Neuronal stem cell (in vitro differentiated cells): Measurements from ENCODE around the gene ZNF768.
A peak's percentile ranks its signal among the peaks of the same experiment; 100 is the strongest.

ENCODE experiments used
- DNase-seq: peaks from one replicate; pipeline ENCODE4 v3.0.0-alpha.2; 2013; ENCODE audit warnings: low spot score
- H2AFZ ChIP-seq: one replicate; pipeline ENCODE4 v1.6.1; 2013; ENCODE audit warnings: mild to moderate bottlenecking, low read length, inconsistent platforms
- H2AK5ac ChIP-seq: 2 replicates; pipeline ENCODE4 v1.6.1; 2013; ENCODE audit warnings: low read depth, mild to moderate bottlenecking, inconsistent platforms, low read length, moderate library complexity, mixed read lengths
- H2BK120ac ChIP-seq: 2 replicates; pipeline ENCODE4 v1.6.1; 2013; ENCODE audit warnings: low read depth, mild to moderate bottlenecking, inconsistent platforms, low read length, moderate library complexity, mixed read lengths
- H2BK12ac ChIP-seq: one replicate; pipeline ENCODE4 v1.6.1; 2013; ENCODE audit warnings: low read length, inconsistent platforms
- H2BK15ac ChIP-seq: 2 replicates; pipeline ENCODE4 v1.6.1; 2013; ENCODE audit warnings: mild to moderate bottlenecking, low read length, inconsistent platforms, mixed read lengths
- H2BK5ac ChIP-seq: one replicate; pipeline ENCODE4 v1.6.1; 2013; ENCODE audit warnings: inconsistent platforms, mild to moderate bottlenecking, low read length, moderate library complexity
- H3K14ac ChIP-seq: one replicate; pipeline ENCODE4 v1.6.1; 2013; ENCODE audit warnings: low read length, inconsistent platforms
- H3K18ac ChIP-seq: 2 replicates; pipeline ENCODE4 v1.6.1; 2013; ENCODE audit warnings: low read length, inconsistent platforms
- H3K23ac ChIP-seq: 2 replicates; pipeline ENCODE4 v1.6.1; 2013; ENCODE audit warnings: low read depth, mild to moderate bottlenecking, mixed read lengths, low read length, inconsistent platforms; ENCODE audit not compliant: poor library complexity
- H3K27ac ChIP-seq: replicated peaks from 3 replicates; pipeline ENCODE4 v1.5.1; 2013; ENCODE audit warnings: low read length, inconsistent platforms
- H3K27me3 ChIP-seq, 3 experiments: 2 replicates each; pipeline ENCODE4 v1.6.1; 2013; ENCODE audit warnings: low read length in 3 of 3, mild to moderate bottlenecking in 2 of 3, inconsistent platforms in 1 of 3, low read depth in 1 of 3, mixed read lengths in 1 of 3, moderate library complexity in 1 of 3; ENCODE audit not compliant: control insufficient read depth in 3 of 3, insufficient read depth in 3 of 3
- H3K36me3 ChIP-seq, 2 donors: replicated peaks in 1 of 2; 2 replicates each; pipeline ENCODE4 v1.6.1; 2013; ENCODE audit warnings: low read length in 2 of 2; ENCODE audit not compliant: control insufficient read depth in 2 of 2, insufficient read depth in 2 of 2
- H3K4ac ChIP-seq: 2 replicates; pipeline ENCODE4 v1.6.1; 2013; ENCODE audit warnings: inconsistent platforms, mild to moderate bottlenecking, low read length, moderate library complexity
- H3K4me1 ChIP-seq, 2 donors: 1 replicate in 1 of 2; 2 replicates in 1 of 2; pipeline ENCODE4 v1.6.1; 2013; ENCODE audit warnings: low read length in 2 of 2, low read depth in 1 of 2; ENCODE audit not compliant: control insufficient read depth in 2 of 2, insufficient read depth in 1 of 2
- H3K4me2 ChIP-seq: one replicate; pipeline ENCODE4 v1.6.1; 2013; ENCODE audit warnings: mild to moderate bottlenecking, low read length, inconsistent platforms; ENCODE audit not compliant: insufficient read depth, poor library complexity, severe bottlenecking
- H3K4me3 ChIP-seq, 2 donors: 2 replicates each; pipeline ENCODE4 v1.5.1; 2013; ENCODE audit warnings: low read length in 2 of 2, mild to moderate bottlenecking in 2 of 2, inconsistent platforms in 1 of 2, moderate library complexity in 1 of 2
- H3K79me1 ChIP-seq: one replicate; pipeline ENCODE4 v1.6.1; 2013; ENCODE audit warnings: low read depth, mild to moderate bottlenecking, inconsistent platforms, low read length, moderate library complexity
- H3K9ac ChIP-seq: one replicate; pipeline ENCODE4 v1.6.1; 2013; ENCODE audit warnings: mild to moderate bottlenecking, low read depth, low read length, inconsistent platforms; ENCODE audit not compliant: poor library complexity
- H3K9me3 ChIP-seq, 2 donors: replicated peaks in 1 of 2; 2 replicates each; pipeline versions ENCODE3 to v1.6.1; 2013; ENCODE audit warnings: low read length in 2 of 2, mild to moderate bottlenecking in 2 of 2, inconsistent platforms in 1 of 2, low read depth in 1 of 2, mixed read lengths in 1 of 2, moderate library complexity in 1 of 2; ENCODE audit not compliant: control insufficient read depth in 2 of 2, insufficient read depth in 1 of 2
- H4K8ac ChIP-seq: one replicate; pipeline ENCODE4 v1.6.1; 2013; ENCODE audit warnings: low read depth, mild to moderate bottlenecking, inconsistent platforms, low read length, moderate library complexity
- H4K91ac ChIP-seq: one replicate; pipeline ENCODE4 v1.6.1; 2013; ENCODE audit warnings: low read length, low read depth, mild to moderate bottlenecking, inconsistent platforms; ENCODE audit not compliant: poor library complexity
- WGBS, 2 donors: extraction: QIAGEN DNeasy Blood & Tissue Kit; methylation state at CpG; one replicate each; pipeline ENCODE4 v1.1.7; 2013; ENCODE audit warnings: missing lambda C conversion rate in 2 of 2, mixed read lengths in 1 of 2; ENCODE audit not compliant: insufficient read length in 2 of 2, insufficient replicate concordance in 1 of 2; ENCODE audit errors: extremely low coverage in 2 of 2; 5-methylcytosine and 5-hydroxymethylcytosine counted together

The ZNF768 gene

DNA sequence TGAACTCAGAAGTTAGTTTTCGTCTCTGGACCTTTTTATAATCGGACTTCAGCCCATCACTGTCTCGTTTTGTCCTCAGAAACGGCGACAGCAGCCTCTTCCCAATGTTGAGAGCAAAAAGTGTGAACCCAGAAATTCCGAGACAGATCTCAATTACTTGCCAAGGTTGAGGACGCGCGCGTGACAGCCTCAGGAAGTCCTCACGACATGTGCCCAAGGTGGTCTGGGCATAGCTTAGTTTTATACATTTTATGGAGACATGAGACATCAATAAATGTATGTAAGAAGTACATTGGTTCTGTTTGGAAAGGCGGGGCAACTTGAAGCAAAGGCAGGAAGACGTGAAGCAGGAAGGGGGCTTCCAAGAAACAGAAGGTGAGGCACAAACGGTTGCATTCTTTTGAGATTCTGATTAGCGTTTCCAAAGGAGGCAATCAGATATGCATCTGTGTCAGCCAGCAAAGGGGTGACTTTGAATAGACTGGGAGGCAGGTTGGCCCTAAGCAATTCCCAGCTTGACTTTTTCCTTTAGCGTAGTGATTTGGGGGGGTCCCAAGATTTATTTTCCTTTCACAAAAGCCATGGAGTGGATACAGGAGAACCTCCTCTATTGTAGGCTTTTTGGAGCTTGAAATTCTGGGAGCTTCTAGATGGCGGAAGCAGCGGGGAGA is 8.9 kb upstream of the ZNF768 start:
- Histone ChIP-seq H3K18ac (peak overlapping the region; percentile 44), H4K91ac (peak overlapping the region; percentile 49), H3K4me2 (peak overlapping the region; percentile 79), H2BK12ac (no peak overlapping the region), H2BK120ac (no peak overlapping the region), H3K4me3 (peak overlapping the region; percentile 51 to 74), H3K4ac (no peak overlapping the region), H3K14ac (no peak overlapping the region), H3K9ac (no peak overlapping the region), H2BK15ac (no peak overlapping the region), H2AFZ (peak overlapping the region; percentile 96), H2BK5ac (no peak overlapping the region), H3K27me3 (no peaks in the 10 kb centered on the region), H3K9me3 (no peaks in the 10 kb centered on the region), H3K79me1 (peaks cover 12% of the 10 kb centered on the region), H3K4me1 (peaks cover 7% of the 10 kb centered on the region in 2 donors), H4K8ac (no peak overlapping the region), H2AK5ac (no peak overlapping the region), H3K27ac (peak overlapping the region; percentile 29), H3K23ac (peak overlapping the region; percentile 95), H3K36me3 (no peaks in the 10 kb centered on the region)
- DNase-seq, result peak; percentile 26
- no CpG with 5 or more reads among the region's 18 CpGs for WGBS, 2 donors

GRCh38 chr16:30534368-30535105 is 8.2 kb upstream of the ZNF768 start, which contains the start of gene ZNF747:
TSS of gene ZNF747 (minus strand) at chr16:30534858. CDS start at chr16:30534679, 179 bp downstream.
- Histone ChIP-seq H3K4me3 (peak within 1 kb of the TSS; percentile 51 to 79), H4K91ac (peak within 1 kb of the TSS; percentile 49), H2BK5ac (peak within 1 kb of the TSS; percentile 47), H3K79me1 (peaks cover 12% of the 10 kb centered on the region), H3K4me1 (peaks cover 7% of the 10 kb centered on the region in 2 donors), H3K27me3 (no peaks in the 10 kb centered on the region), H3K23ac (peak within 1 kb of the TSS; percentile 95), H3K9ac (peak within 1 kb of the TSS; percentile 91), H3K4me2 (peak within 1 kb of the TSS; percentile 79), H3K36me3 (no peaks in the 10 kb centered on the region), H4K8ac (peak within 1 kb of the TSS; percentile 1), H2AK5ac (peak within 1 kb of the TSS; percentile 89), H3K14ac (peak within 1 kb of the TSS; percentile 50), H3K18ac (peak within 1 kb of the TSS; percentile 97), H2BK120ac (peak within 1 kb of the TSS; percentile 40), H2BK15ac (no peak within 1 kb of the TSS), H3K4ac (no peak within 1 kb of the TSS), H3K9me3 (no peaks in the 10 kb centered on the region), H2AFZ (peak within 1 kb of the TSS; percentile 96), H2BK12ac (peak within 1 kb of the TSS; percentile 95), H3K27ac (peak within 1 kb of the TSS; percentile 61)
- no CpG with 5 or more reads among the region's 70 CpGs for WGBS, 2 donors
- peak; percentile 87 for DNase-seq

- peak overlapping the region; percentile 1 for H4K8ac ChIP-seq
- no peak overlapping the region for H2BK15ac ChIP-seq
- H3K4me1 ChIP-seq, result peaks cover 7 to 9% of the 10 kb centered on the region in 2 donors
- no peaks in the 10 kb centered on the region for H3K9me3 ChIP-seq
- H2AK5ac ChIP-seq, result peak overlapping the region; percentile 89
- H3K27me3 ChIP-seq, result no peaks in the 10 kb centered on the region
- no peaks in the 10 kb centered on the region for H3K36me3 ChIP-seq
- no peak overlapping the region for H3K14ac ChIP-seq
- DNase-seq, result no peak
- peak overlapping the region; percentile 96 for H2AFZ ChIP-seq
- H3K23ac ChIP-seq, result peak overlapping the region; percentile 95
- H2BK120ac ChIP-seq, result peak overlapping the region; percentile 40
- no peak overlapping the region for H2BK5ac ChIP-seq
- H3K18ac ChIP-seq, result peak overlapping the region; percentile 97
- H4K91ac ChIP-seq, result no peak overlapping the region
- no peak overlapping the region for H3K4ac ChIP-seq
- H3K27ac ChIP-seq, result no peak overlapping the region
- peak overlapping the region; percentile 79 for H3K4me2 ChIP-seq
- no CpG with 5 or more reads among the region's 29 CpGs for WGBS, 2 donors
- peaks cover 12% of the 10 kb centered on the region for H3K79me1 ChIP-seq
- H2BK12ac ChIP-seq, result peak overlapping the region; percentile 95
- H3K4me3 ChIP-seq, result peak overlapping the region; percentile 51 to 79
- H3K9ac ChIP-seq, result peak overlapping the region; percentile 91
Measured at GRCh38 chr16:30533748-30534367, 7.5 kb upstream of the ZNF768 start.

- no peak overlapping the region for H3K4me3 ChIP-seq
- no peak overlapping the region for H3K18ac ChIP-seq
- no peak for DNase-seq
- no peak overlapping the region for H2BK15ac ChIP-seq
- H4K8ac ChIP-seq, result no peak overlapping the region
- H3K27me3 ChIP-seq, result no peaks in the 10 kb centered on the region
- peaks cover 7 to 9% of the 10 kb centered on the region in 2 donors for H3K4me1 ChIP-seq
- H3K36me3 ChIP-seq, result no peaks in the 10 kb centered on the region
- H4K91ac ChIP-seq, result no peak overlapping the region
- no peak overlapping the region for H3K23ac ChIP-seq
- H2AFZ ChIP-seq, result peak overlapping the region; percentile 64
- no peak overlapping the region for H2BK120ac ChIP-seq
- no CpG with 5 or more reads among the region's 11 CpGs for WGBS, 2 donors
- H3K4ac ChIP-seq, result no peak overlapping the region
- H3K9ac ChIP-seq, result peak overlapping the region; percentile 7
- no peak overlapping the region for H3K14ac ChIP-seq
- no peak overlapping the region for H2BK12ac ChIP-seq
- H3K79me1 ChIP-seq, result peaks cover 12% of the 10 kb centered on the region
- no peak overlapping the region for H3K27ac ChIP-seq
- no peak overlapping the region for H3K4me2 ChIP-seq
- peak overlapping the region; percentile 40 for H2AK5ac ChIP-seq
- no peaks in the 10 kb centered on the region for H3K9me3 ChIP-seq
- H2BK5ac ChIP-seq, result no peak overlapping the region
Measured at GRCh38 chr16:30533146-30533522, 6.8 kb upstream of the ZNF768 start.
